ENCODE data around the gene PNLIPRP3. TPM values are rescaled to one million over a fixed set of nuclear protein-coding genes. Genes with fewer than 3 reads are reported as not detected.

PNLIPRP3 gene
- not detected in 2 replicates for total RNA-seq

GRCh38 chr10:116427671-116428070, at the start of gene PNLIPRP3:
TSS of gene PNLIPRP3 (plus strand) at chr10:116427847. CDS start at chr10:116428013, 166 bp downstream.

Small RNAs within 50 kb of the gene (small RNA-seq; reads per million reads assigned to genes)
- gene SNRPGP6 = not detected

Other genes starting within 250 kb of the PNLIPRP3 start
- gene GFRA1, start 154.6 kb upstream of the PNLIPRP3 start, total RNA-seq = under 0.01 TPM in 2 replicates
- gene CCDC172, start 103.4 kb upstream of the PNLIPRP3 start, total RNA-seq = not detected in 2 replicates
- not detected in 2 replicates for gene PNLIP, start 118.1 kb downstream of the PNLIPRP3 start, total RNA-seq
- gene PNLIPRP1, start 163.1 kb downstream of the PNLIPRP3 start, total RNA-seq = not detected in 2 replicates
- gene PNLIPRP2, start 193.1 kb downstream of the PNLIPRP3 start, total RNA-seq = not detected in 2 replicates